MM.1S (cell line): ENCODE measurements around the gene DHRS7B.

ENCODE experiments used
- DNase-seq: peaks from one replicate; pipeline ENCODE4 v3.0.0-alpha.2; 2015
- H2AFZ ChIP-seq: fragments of 300-600 bp; sonication (generic); 2 replicates; pipeline ENCODE4 v1.6.0; 2016; ENCODE audit warnings: antibody characterized with exemption, low read length
- H3F3A ChIP-seq: fragments of 300-600 bp; sonication (generic); 2 replicates; pipeline ENCODE4 v1.6.1; 2016; ENCODE audit warnings: mild to moderate bottlenecking, antibody characterized with exemption, low read length, moderate library complexity, mixed read lengths; ENCODE audit not compliant: insufficient read depth
- H3K27ac ChIP-seq: fragments of 300-600 bp; sonication (generic); 2 replicates; pipeline ENCODE4 v1.5.1; 2016; ENCODE audit warnings: mild to moderate bottlenecking, low read length
- H3K27me3 ChIP-seq: fragments of 300-600 bp; sonication (generic); replicated peaks from 2 replicates; pipeline ENCODE4 v1.6.0; 2016; ENCODE audit warnings: low read length; ENCODE audit not compliant: insufficient read depth
- H3K36me3 ChIP-seq: fragments of 300-600 bp; sonication (generic); replicated peaks from 2 replicates; pipeline ENCODE4 v1.6.1; 2016; ENCODE audit warnings: mild to moderate bottlenecking, low read length, mixed read lengths; ENCODE audit not compliant: insufficient read depth
- H3K4me1 ChIP-seq: fragments of 300-600 bp; sonication (generic); 2 replicates; pipeline ENCODE4 v1.6.1; 2016; ENCODE audit warnings: low read length, mixed read lengths
- H3K4me2 ChIP-seq: fragments of 300-600 bp; sonication (generic); 2 replicates; pipeline ENCODE4 v1.6.0; 2016; ENCODE audit warnings: low read depth, low read length
- H3K4me3 ChIP-seq: fragments of 300-600 bp; sonication (generic); 2 replicates; pipeline ENCODE4 v1.5.1; 2016; ENCODE audit warnings: low read length, mixed read lengths
- H3K79me2 ChIP-seq: fragments of 300-600 bp; sonication (generic); 2 replicates; pipeline ENCODE4 v1.6.1; 2016; ENCODE audit warnings: mixed run types, low read length, mixed read lengths
- H3K9ac ChIP-seq: fragments of 300-600 bp; sonication (generic); 2 replicates; pipeline ENCODE4 v1.6.1; 2016; ENCODE audit warnings: low read length, mixed read lengths
- H3K9me2 ChIP-seq: fragments of 300-600 bp; sonication (generic); replicated peaks from 2 replicates; pipeline ENCODE4 v1.6.1; 2016; ENCODE audit warnings: mild to moderate bottlenecking, low read length, mixed read lengths; ENCODE audit not compliant: insufficient read depth
- H3K9me3 ChIP-seq: fragments of 300-600 bp; sonication (generic); replicated peaks from 2 replicates; pipeline ENCODE4 v1.6.1; 2016; ENCODE audit warnings: mild to moderate bottlenecking, low read length, mixed read lengths; ENCODE audit not compliant: insufficient read depth
- H4K20me1 ChIP-seq: fragments of 300-600 bp; sonication (generic); 2 replicates; pipeline ENCODE4 v1.6.1; 2016; ENCODE audit warnings: mild to moderate bottlenecking, low read length, moderate library complexity, mixed read lengths; ENCODE audit not compliant: insufficient read depth
- EZH2 ChIP-seq: fragments of 300-600 bp; sonication (generic); optimal IDR thresholded peaks from 2 replicates; pipeline ENCODE3; 2017; ENCODE audit warnings: low read depth, mild to moderate bottlenecking, antibody characterized with exemption, low read length, mixed read lengths
- EZH2phosphoT487 ChIP-seq: fragments of 300-600 bp; sonication (generic); IDR thresholded peaks from 2 replicates; pipeline ENCODE4 v1.6.1; 2018; ENCODE audit warnings: antibody characterized with exemption, low read length
- TF ChIP-seq, protein P1 (sequence below): fragments of 300-600 bp; sonication (generic); IDR thresholded peaks from 2 replicates; pipeline ENCODE4 v1.5.1; 2016; ENCODE audit warnings: antibody characterized with exemption, low read length, mixed read lengths

DHRS7B gene

DNA sequence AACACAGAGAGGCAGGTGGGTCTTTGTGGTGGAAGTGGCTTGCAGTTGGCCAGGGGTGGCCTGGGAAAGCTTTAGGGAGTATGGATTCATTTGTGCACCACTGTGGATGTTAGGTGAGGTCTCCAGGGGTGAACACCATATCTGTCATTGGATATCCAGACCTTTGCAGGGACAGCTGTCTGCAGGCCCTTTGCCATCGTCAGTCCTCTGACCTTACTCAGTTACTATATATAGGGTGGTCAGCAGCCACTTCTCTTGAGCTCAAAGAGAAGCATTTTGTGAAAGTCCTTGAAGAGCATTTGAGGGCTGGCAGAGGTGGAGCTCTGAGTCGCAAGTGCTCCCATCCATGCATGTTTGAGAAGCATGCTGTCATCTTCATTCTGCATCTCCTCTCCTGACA lies 46.8 kb downstream of the DHRS7B start:
- Histone ChIP-seq H3K27me3 (no peaks in the 10 kb centered on the region), H3K27ac (no peak overlapping the region), H3F3A (peaks cover 14% of the 10 kb centered on the region), H3K4me2 (no peak overlapping the region), H2AFZ (no peak overlapping the region), H3K79me2 (peaks cover 10% of the 10 kb centered on the region), H4K20me1 (no peaks in the 10 kb centered on the region), H3K9ac (no peak overlapping the region), H3K9me2 (no peaks in the 10 kb centered on the region), H3K4me1 (peaks cover 40% of the 10 kb centered on the region), H3K4me3 (no peak overlapping the region), H3K36me3 (no peaks in the 10 kb centered on the region), H3K9me3 (no peaks in the 10 kb centered on the region)
- DNase-seq: no peak
- TF ChIP-seq EZH2phosphoT487 (no peak), EZH2 (no peak)
- TF ChIP-seq, protein P1, sequence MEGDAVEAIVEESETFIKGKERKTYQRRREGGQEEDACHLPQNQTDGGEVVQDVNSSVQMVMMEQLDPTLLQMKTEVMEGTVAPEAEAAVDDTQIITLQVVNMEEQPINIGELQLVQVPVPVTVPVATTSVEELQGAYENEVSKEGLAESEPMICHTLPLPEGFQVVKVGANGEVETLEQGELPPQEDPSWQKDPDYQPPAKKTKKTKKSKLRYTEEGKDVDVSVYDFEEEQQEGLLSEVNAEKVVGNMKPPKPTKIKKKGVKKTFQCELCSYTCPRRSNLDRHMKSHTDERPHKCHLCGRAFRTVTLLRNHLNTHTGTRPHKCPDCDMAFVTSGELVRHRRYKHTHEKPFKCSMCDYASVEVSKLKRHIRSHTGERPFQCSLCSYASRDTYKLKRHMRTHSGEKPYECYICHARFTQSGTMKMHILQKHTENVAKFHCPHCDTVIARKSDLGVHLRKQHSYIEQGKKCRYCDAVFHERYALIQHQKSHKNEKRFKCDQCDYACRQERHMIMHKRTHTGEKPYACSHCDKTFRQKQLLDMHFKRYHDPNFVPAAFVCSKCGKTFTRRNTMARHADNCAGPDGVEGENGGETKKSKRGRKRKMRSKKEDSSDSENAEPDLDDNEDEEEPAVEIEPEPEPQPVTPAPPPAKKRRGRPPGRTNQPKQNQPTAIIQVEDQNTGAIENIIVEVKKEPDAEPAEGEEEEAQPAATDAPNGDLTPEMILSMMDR: no peak

GRCh38 chr17:21174186-21174585 lies 47.4 kb downstream of the DHRS7B start:
- peaks cover 40% of the 10 kb centered on the region for H3K4me1 ChIP-seq

DNA sequence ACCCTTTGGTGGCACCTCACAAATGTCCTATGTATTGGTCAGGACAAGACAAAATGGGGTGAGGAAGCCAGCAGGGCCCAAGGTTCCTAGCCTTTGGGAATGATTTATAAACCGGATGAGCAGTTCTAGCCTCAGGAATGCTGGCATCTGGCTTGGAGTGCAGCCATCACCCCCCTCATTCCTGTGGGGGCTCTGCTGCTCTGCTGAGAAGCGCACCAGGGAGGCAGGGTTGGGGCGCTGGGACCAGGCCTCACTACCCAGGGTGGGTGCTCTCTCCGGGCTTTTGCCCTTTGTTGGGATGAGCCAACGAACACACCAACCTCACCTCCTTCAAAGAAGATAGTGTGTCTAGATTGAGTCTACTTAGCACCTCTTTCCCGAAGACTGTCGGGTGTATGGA lies 47.9 kb downstream of the DHRS7B start:
- Histone ChIP-seq H3K27ac (no peak overlapping the region), H3K36me3 (no peaks in the 10 kb centered on the region), H3K9me2 (no peaks in the 10 kb centered on the region), H4K20me1 (no peaks in the 10 kb centered on the region), H3K79me2 (peaks cover 5% of the 10 kb centered on the region), H2AFZ (no peak overlapping the region), H3K4me1 (peaks cover 39% of the 10 kb centered on the region), H3K27me3 (no peaks in the 10 kb centered on the region), H3K4me3 (no peak overlapping the region), H3F3A (peaks cover 14% of the 10 kb centered on the region), H3K4me2 (no peak overlapping the region), H3K9me3 (no peaks in the 10 kb centered on the region), H3K9ac (no peak overlapping the region)
- TF ChIP-seq EZH2phosphoT487: no peak
- no peak for TF ChIP-seq EZH2
- TF ChIP-seq, protein P1: no peak
- no peak for DNase-seq

More at GRCh38 chr17:21174186-21174585, 47.4 kb downstream of the DHRS7B start:
- H3K9ac ChIP-seq: no peak overlapping the region
- H3K79me2 ChIP-seq: peaks cover 10% of the 10 kb centered on the region
- H3K9me3 ChIP-seq: no peaks in the 10 kb centered on the region
- H2AFZ ChIP-seq: no peak overlapping the region
- no peaks in the 10 kb centered on the region for H4K20me1 ChIP-seq
- H3K4me2 ChIP-seq: no peak overlapping the region
- H3K4me3 ChIP-seq: no peak overlapping the region
- TF ChIP-seq, protein P1: no peak
- TF ChIP-seq EZH2: no peak
- TF ChIP-seq EZH2phosphoT487: no peak
- no peak overlapping the region for H3K27ac ChIP-seq
- DNase-seq: no peak
- no peaks in the 10 kb centered on the region for H3K9me2 ChIP-seq
- no peaks in the 10 kb centered on the region for H3K36me3 ChIP-seq
- H3K27me3 ChIP-seq: no peaks in the 10 kb centered on the region
- peaks cover 14% of the 10 kb centered on the region for H3F3A ChIP-seq
